Peyer's patch (tissue), 4 donors: ENCODE results near the gene SMCO1.

Experiments used
- CTCF ChIP-seq, 6 experiments: fragments of 450-650 bp in 4 of 6; fragments of 200-600 bp in 2 of 6; sonication (generic) in 1 of 6; IDR thresholded peaks; one replicate each; pipeline ENCODE4 v1.5.1; 2017 to 2019; ENCODE audit warnings: antibody characterized with exemption in 6 of 6, mild to moderate bottlenecking in 3 of 6, moderate library complexity in 1 of 6
- POLR2A ChIP-seq, 2 donors: fragments of 450-650 bp; IDR thresholded peaks; one replicate each; pipeline ENCODE4 v1.5.1; 2017; ENCODE audit warnings: antibody characterized with exemption in 2 of 2, mild to moderate bottlenecking in 2 of 2, moderate library complexity in 2 of 2

DNA sequence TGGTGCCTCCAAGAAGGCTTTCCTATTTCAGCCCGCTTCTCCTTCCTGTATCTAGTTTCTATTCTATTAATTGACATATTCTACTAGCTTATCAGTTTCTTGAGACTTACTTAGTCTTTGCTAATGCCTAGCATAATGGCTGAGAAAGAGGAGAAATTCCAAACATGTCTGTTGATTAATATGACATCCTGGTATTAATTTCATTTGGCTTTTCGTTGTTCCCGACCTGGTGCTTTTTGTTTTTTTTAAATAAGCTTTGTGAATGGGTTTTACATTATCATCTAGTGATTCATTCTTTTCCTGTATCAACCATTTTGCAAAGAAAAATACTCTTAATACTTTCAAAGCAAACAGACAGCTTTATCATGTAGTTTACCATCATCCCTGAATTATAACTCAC lies 40.1 kb upstream of the SMCO1 start:
- TF ChIP-seq CTCF (IDR thresholded peaks at IDR 0.05): no peak
- no peak for TF ChIP-seq POLR2A (IDR thresholded peaks at IDR 0.05)
